A673 (cell line): ENCODE results near the gene HMGCR. TPM values are rescaled to one million over a fixed set of nuclear protein-coding genes. Genes with fewer than 3 reads are reported as not detected.
"Not testable (repeated sequence)": the region's sequence is repeated elsewhere in the genome, so short reads cannot be mapped to it uniquely, and the experiment has no call there.

Experiments used
- Bru-seq: library from RNA; stranded (reverse); fragments of 400-500 nt; gene quantifications from one replicate; lab custom pipeline; 2021; lab: Mats Ljungman, UMichigan
- BruChase-seq, 2 experiments: library from RNA; stranded (reverse); fragments of 400-500 nt; gene quantifications; one replicate each; lab custom pipeline; 2021; lab: Mats Ljungman, UMichigan
- BruUV-seq: library from RNA; stranded (reverse); fragments of 400-500 nt; replicated peaks from 2 replicates; lab custom pipeline; 2021; lab: Mats Ljungman, UMichigan
- CTCF ChIA-PET: fragments of 300-600 bp; sonication (Branson Sonifier 250); formaldehyde crosslinking; loops from one replicate; lab custom pipeline; 2022; ENCODE audit warnings: antibody characterized with exemption; lab: Charles Lee
- POLR2A ChIA-PET: fragments of 300-600 bp; sonication (Branson Sonifier 250); formaldehyde crosslinking; loops from one replicate; lab custom pipeline; 2022; ENCODE audit warnings: antibody characterized with exemption; ENCODE audit not compliant: low non-redundant PET; lab: Charles Lee
- DNase-seq: peaks from one replicate; pipeline ENCODE4 v3.0.0-alpha.2; 2015; ENCODE audit warnings: low spot score
- H3K27ac ChIP-seq: fragments of 200-600 bp; sonication (generic); 2 replicates; pipeline ENCODE4 v1.5.1; 2016; ENCODE audit warnings: mixed run types, low read depth, mild to moderate bottlenecking, mixed read lengths, antibody characterized with exemption, low read length; ENCODE audit not compliant: poor library complexity, severe bottlenecking
- H3K27me3 ChIP-seq: fragments of 200-600 bp; sonication (generic); replicated peaks from 2 replicates; pipeline ENCODE4 v1.6.1; 2017; ENCODE audit warnings: mixed run types, low read depth, mild to moderate bottlenecking, mixed read lengths, antibody characterized with exemption, low read length; ENCODE audit not compliant: insufficient read depth, poor library complexity
- H3K36me3 ChIP-seq: fragments of 200-600 bp; sonication (generic); 2 replicates; pipeline ENCODE4 v1.6.1; 2016; ENCODE audit warnings: mixed run types, mild to moderate bottlenecking, mixed read lengths, antibody characterized with exemption, low read length; ENCODE audit not compliant: insufficient read depth, poor library complexity, severe bottlenecking
- H3K4me1 ChIP-seq: fragments of 200-600 bp; sonication (generic); 2 replicates; pipeline ENCODE4 v1.6.1; 2017; ENCODE audit warnings: mixed run types, mild to moderate bottlenecking, mixed read lengths, antibody characterized with exemption, low read length; ENCODE audit not compliant: insufficient read depth, poor library complexity, severe bottlenecking
- H3K4me3 ChIP-seq: fragments of 200-600 bp; sonication (generic); 2 replicates; pipeline ENCODE4 v1.5.1; 2016; ENCODE audit warnings: low read depth, mixed run types, mild to moderate bottlenecking, mixed read lengths, low read length; ENCODE audit not compliant: poor library complexity, severe bottlenecking
- H3K9me3 ChIP-seq: fragments of 200-600 bp; sonication (generic); 2 replicates; pipeline ENCODE4 v1.6.1; 2016; ENCODE audit warnings: mixed run types, low read depth, mild to moderate bottlenecking, mixed read lengths, antibody characterized with exemption, low read length; ENCODE audit not compliant: poor library complexity, severe bottlenecking
- CTCF ChIP-seq: fragments of 300-800, 200-600 bp; sonication (generic); conservative IDR thresholded peaks from 2 replicates; pipeline ENCODE4 v1.5.1; 2017; ENCODE audit warnings: low read depth, mild to moderate bottlenecking, antibody characterized with exemption, low read length, moderate library complexity, mixed read lengths
- EZH2 ChIP-seq: fragments of 200-600 bp; sonication (generic); IDR thresholded peaks from 2 replicates; pipeline ENCODE4 v1.6.1; 2017; ENCODE audit warnings: borderline replicate concordance, low read depth, mild to moderate bottlenecking, mixed read lengths, antibody characterized with exemption, low read length; ENCODE audit not compliant: poor library complexity, severe bottlenecking
- intact Hi-C: fragments of 100-400 bp; cut with micrococcal nuclease; formaldehyde crosslinking; loops from one replicate; pipeline ENCODE4 v1.10.0; 2022; ENCODE audit not compliant: unreplicated experiment
- long read RNA-seq: library from polyadenylated mRNA; stranded (forward); transcript quantifications from one replicate; pipeline ENCODE4 v2.0.0, GENCODE V29; 2022
- total RNA-seq: library from RNA; stranded (reverse); gene quantifications from 2 replicates; pipeline ENCODE4 v1.2.3, GENCODE V29; 2021

Gene HMGCR
- total RNA-seq (127 and 168 TPM in 2 replicates), Bru-seq, nascent RNA (percentile 97 among the genes with signal in this experiment), BruChase-seq, experiment 1, labeled RNA remaining after a 2-hour chase (percentile 98 among the genes with signal in this experiment), BruChase-seq, experiment 2, labeled RNA remaining after a 6-hour chase (percentile 96 among the genes with signal in this experiment)
- long read RNA-seq, full-length matches to known transcripts: 194 of 238 reads
- long read RNA-seq, partial matches to known transcripts: 17 of 238 reads
- long read RNA-seq, other reads (novel, unspliced or antisense): 27 of 238 reads

GRCh38 chr5:75336615-75337336, at the start of gene HMGCR:
Gene HMGCR (plus strand): TSS chr5:75337220. CDS start chr5:75342606, 5,386 bp downstream.
- Histone ChIP-seq H3K4me1 (peaks cover 26% of the 10 kb centered on the region), H3K27ac (peak within 1 kb of the TSS; percentile 88), H3K9me3 (no peaks in the 10 kb centered on the region), H3K36me3 (peaks cover 8% of the 10 kb centered on the region), H3K4me3 (peak within 1 kb of the TSS; percentile 99), H3K27me3 (no peaks in the 10 kb centered on the region)
- no TSS peak for BruUV-seq
- peak; percentile 99 for DNase-seq
- ChIA-PET POLR2A (interaction anchor here (0.6 to 0.7 kb wide), 6 partner anchors 27 to 519 kb away, joined by 3 to 19 read pairs (median 6); no protein-coding TSS in a partner anchor), CTCF (interaction anchor here (0.6 to 0.9 kb wide), 6 partner anchors 13 to 229 kb away, joined by 3 to 11 read pairs (median 4); no protein-coding TSS in a partner anchor)
- intact Hi-C loops: loop anchor here (5.0 kb wide), 1 partner anchor 284 kb away; the partner anchor contains the start of gene GCNT4
- TF ChIP-seq EZH2 (no peak), CTCF (no peak; the same call in 1 of the 2 replicates)

DNA sequence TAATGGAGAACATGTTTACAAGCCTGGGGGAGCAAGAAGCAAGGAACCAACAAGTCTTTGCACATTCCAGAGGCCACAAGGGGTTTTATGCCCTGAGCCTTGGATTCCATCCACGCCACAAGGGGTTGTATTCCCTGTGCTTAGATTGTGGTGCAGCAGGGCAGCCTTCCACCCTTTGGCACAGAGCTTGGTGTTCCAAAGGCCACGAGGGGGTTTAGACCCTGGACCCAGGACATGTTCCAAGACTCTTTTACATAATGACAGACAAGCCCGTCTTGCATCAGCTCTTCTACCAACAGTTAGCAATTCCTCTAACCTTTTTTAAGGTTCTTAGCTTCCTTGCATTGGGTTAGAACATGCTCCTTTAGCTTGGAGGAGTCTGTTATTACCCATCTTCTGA, 45.2 kb upstream of the HMGCR start:
- H3K9me3 ChIP-seq, CTCF ChIA-PET, H3K27me3 ChIP-seq, H3K4me1 ChIP-seq, intact Hi-C loops, DNase-seq, H3K36me3 ChIP-seq, H3K27ac ChIP-seq, BruUV-seq, POLR2A ChIA-PET, H3K4me3 ChIP-seq: not testable (repeated sequence)

DNA sequence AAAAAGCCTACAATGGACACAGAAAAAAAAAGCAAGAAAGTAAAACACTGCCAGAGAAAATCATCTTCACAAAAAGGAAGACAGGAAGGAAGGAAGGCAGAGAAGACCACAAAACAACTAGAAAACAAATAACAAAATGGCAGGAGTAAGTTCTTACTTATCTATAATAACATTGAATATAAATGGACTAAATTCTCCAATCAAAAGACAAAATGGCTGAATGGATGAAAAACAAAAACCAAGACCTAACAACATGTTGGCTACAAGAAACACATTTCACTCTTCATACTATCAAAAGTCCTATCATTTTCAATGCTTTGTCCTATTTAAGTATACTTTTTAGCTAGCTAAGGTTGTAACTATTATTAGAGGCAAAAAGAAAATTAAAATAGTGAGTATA, 36.9 kb upstream of the HMGCR start:
- BruUV-seq: no TSS peak
- TF ChIP-seq CTCF (no peak), EZH2 (no peak)
- intact Hi-C loops: no loop called here
- no peak overlapping the region for H3K27ac ChIP-seq
- H3K4me3 ChIP-seq: no peak overlapping the region
- POLR2A ChIA-PET: no interaction called here
- H3K36me3 ChIP-seq: no peaks in the 10 kb centered on the region
- H3K27me3 ChIP-seq: no peaks in the 10 kb centered on the region
- CTCF ChIA-PET: no interaction called here
- no peaks in the 10 kb centered on the region for H3K9me3 ChIP-seq
- no peaks in the 10 kb centered on the region for H3K4me1 ChIP-seq
- DNase-seq: no peak
